GM18519 (cell line): ENCODE measurements around the gene ITPRID1.
"Not testable (repeated sequence)": the region's sequence is repeated elsewhere in the genome, so short reads cannot be mapped to it uniquely, and the experiment has no call there.

Source experiments
- ATAC-seq: cut with Tn5 transposase; IDR thresholded peaks from one replicate; pipeline ENCODE4 v1.9.1; 2021; ENCODE audit warnings: mild to moderate bottlenecking, moderate library complexity; ENCODE audit not compliant: unreplicated experiment, low FRiP score

The ITPRID1 gene

DNA sequence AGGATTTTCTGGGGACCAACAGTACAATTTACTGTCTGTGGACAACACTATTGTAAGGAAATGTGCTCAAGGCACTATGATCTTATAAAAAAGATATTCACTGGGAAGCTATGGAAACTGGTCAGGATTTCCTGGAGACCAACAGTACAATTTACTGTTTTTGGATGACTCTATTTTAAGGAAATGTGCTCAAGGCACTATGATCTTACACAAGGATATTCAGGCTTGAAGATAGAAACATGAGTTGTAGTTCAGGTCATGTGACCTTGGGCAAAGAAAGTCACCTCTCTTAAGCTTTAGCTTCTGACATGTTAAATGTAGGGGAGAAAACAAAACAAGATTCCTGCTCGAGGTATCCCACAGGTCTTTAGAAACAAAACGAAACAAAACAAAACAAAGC lies 1.7 kb upstream of the ITPRID1 start:
- ATAC-seq: no peak

DNA sequence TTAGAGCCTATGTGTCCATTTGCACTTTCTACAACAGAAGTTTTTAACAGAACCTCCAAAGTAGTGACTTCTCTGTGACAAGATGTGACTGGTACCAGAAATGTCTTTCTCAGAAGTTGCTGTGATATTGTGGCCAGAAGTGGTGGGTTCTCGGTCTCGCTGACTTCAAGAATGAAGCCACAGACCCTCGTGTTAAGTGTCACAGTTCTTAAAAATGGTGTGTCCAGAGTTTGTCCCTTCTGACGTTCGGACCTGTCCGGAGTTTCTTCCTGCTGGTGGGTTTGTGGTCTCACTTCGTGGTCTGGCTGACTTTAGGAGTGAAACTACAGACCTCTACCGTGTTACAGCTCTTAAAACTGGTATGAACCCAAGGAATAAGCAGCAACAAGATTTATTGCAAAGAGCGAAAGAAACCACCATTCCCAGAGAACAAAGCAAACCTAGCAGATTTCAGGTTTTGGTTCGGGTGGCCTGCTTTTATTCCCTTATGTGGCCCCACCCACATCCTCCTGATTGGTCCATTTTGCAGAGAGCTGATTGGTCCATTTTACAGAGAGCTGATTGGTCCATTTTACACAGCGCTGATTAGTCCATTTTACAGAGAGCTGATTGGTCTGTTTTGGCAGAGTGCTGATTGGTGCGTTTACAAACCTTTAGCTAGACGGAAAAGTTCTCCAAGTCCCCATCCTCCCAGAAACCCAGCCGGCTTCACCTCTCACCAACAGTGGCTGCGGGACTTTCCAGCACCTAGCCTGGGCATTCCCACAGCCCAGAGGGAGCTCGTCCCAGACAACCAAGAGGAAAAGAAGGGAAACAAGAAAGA lies 3.0 kb downstream of the ITPRID1 start:
- ATAC-seq: no peak

DNA sequence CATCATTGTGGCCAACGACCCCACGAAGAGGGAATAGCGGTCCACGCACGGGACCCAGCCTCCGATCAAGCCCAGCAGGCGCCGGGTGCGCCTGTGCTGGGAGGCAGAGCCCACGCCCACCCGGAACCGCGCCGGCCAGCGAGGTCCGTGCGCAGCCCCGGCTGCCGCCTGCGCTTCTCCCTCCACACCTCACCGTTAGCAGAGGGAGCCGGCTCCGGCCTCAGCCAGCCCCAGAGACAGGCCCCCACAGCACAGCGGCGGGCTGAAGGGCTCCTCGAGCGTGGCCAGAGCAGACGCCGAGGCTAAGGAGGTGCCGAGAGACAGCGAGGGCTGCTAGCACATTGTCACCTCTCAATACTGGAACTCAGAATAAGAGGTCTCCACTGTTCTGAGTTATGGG lies 3.6 kb downstream of the ITPRID1 start:
- no peak for ATAC-seq

DNA sequence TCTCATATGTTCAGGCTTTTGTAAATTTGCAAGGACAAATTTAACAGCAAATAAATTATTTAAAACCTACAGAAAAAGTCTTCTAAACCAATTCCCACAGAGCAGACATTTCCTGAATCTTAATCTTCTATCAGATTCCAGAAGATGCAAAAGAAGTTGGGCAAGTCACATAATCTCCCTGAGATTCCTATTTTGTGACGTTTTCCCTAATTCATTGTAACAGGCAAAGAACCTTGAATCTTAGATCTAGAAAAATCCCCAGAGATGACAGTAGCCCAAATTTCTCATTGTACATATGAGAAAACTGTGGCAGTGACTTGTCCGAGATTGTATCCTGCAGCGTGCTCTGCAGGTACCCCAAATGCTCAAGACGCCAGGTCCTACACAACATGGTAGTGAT lies 4.9 kb downstream of the ITPRID1 start:
- no peak for ATAC-seq

DNA sequence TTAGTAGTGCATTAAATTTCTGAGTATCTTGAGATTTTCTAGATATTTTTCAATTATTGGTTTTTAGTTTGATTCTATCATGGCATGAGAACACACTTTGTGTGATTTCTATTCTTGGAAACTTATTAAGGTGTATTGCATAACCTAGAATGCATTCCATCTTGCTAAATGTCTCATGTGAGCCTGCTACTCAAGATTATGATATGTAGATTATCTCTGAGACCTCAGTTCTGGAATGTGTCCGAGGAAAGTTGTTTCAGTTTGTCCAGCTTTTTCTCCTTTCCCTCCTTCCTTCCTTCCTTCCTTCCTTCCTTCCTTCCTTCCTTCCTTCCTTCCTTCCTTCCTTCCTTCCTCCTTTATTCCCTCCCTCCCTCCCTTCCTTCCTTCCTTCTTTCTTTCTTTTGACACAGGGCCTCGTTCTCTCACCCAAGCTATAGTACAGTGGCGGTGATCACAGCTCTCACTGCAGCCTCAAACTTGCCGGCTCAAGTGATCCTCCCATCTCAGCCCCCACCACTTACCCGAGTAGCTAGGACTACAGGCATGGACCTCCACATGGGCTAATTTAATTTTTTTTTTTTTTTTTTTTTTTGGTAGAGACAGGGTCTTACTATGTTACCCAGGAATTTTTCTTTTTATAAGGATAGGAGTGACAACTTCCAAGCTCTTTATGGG lies 7.6 kb downstream of the ITPRID1 start:
- ATAC-seq: no peak

DNA sequence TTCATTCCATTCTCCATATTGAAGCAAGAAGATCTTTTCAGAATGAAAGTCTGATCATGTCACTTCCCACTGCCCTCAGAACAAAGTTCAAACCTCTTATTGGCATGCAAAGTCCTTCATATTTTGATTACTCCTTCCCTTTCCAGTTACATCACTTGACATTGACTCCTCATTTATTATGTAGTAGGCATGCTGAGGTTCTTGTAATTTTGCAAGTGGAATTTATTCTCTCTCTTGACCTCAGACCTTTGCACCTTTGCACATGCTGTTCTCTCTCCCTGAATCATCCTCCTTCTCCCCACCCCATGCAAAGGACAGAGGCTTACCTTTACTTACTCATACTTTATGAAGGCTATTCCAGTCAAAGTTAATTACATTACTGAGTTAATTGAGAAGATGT lies 13.0 kb downstream of the ITPRID1 start:
- ATAC-seq: no peak

DNA sequence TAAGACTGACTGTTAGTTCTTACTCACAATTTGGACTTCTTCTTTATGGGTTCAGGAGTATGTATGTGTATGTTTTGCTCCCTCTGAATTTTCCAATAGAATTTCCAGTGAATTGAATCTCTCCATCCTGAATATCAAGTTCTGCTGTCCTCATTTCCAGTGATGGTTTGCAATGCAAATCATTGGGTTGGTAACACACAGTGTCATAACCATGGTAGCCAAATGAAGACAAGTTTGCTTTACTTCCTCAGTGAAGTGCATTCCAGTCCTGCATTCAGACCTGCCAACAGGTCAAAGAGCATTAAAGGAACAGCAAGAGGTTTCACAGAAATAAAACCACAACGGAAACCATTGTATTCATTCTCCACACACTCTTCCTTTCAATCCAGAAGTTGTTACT lies 15.2 kb downstream of the ITPRID1 start:
- ATAC-seq: no peak

DNA sequence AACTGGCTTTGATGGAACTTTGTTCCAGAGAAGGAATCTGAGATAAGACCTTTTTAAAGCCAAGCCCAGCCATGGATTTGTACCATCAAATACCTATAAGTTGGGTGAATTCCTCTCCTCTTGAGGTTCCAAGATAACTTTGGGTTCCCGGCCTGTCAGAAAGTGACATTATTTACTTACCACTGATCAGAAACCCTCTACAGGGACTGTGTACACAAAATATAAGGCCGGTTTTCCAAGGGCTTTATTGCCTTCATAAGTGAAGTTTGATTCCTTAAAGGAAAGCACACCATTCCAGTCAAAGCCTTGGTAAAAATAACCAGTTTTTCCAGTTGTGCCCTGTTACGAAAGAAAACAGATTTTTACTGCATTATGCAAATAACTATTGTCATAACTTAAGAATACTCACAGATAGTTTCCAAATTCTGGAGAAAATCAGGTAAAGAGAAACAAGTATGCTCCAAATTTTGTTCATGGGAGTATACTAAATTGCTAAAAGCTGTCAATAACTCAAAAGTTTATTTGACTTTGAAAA lies 26.8 kb downstream of the ITPRID1 start:
- not testable (repeated sequence) for ATAC-seq

DNA sequence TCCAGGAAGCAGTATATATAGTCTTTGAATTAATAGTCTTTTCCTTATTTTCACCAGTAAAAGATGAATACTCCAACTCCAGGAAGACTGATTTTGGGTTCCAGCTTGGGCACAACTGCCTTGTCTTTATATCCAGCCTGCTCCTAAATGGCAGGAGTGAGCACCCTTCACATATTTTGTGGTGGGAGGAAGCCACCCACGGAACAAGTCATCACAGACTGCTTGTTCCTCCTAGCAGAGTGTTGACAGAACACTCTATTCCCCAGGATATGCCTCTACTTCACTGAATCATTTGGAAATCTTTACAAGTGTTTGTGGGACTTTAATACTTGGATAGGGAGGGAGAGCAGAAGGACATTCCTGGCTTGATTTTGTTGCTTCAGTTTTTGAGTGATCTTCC lies 31.7 kb downstream of the ITPRID1 start:
- ATAC-seq: no peak

DNA sequence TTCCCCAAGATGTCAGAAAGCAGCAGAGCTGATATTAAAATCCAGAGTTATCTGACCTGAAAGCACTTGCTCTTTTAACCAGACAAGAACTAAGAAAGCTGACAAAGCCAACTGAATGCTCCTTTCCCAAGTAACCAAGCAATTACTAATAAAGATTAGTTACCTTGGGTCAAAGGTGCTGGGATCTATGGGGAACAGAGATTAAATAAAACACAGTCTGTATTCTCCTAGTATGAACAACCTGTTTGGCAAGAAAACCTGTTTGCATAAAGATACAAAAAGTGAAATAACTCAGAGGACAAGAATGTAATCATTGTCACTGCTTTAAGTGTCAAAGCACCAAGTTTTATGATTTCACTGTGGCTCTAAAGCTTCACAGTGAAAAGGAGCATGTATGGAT lies 35.7 kb downstream of the ITPRID1 start:
- no peak for ATAC-seq

DNA sequence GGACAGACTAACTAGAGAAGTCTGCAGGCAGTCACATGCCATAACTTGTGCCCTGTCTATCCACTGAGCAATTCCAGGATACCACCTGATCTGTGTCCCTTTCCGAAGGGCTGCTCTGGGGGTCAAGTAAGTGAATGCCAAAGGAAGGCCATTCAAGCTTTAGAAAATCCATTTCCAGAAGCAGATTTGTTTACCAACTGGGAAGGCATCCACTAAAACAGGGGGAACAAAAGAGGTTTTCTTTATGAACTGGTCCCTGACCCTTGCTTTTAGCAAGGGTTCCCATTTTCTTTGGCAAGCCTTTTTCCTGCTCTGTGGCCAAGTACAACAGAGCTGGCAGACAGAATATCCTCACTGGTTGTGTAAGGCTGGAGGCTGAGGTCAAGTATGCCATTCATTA lies 36.5 kb downstream of the ITPRID1 start:
- no peak for ATAC-seq

DNA sequence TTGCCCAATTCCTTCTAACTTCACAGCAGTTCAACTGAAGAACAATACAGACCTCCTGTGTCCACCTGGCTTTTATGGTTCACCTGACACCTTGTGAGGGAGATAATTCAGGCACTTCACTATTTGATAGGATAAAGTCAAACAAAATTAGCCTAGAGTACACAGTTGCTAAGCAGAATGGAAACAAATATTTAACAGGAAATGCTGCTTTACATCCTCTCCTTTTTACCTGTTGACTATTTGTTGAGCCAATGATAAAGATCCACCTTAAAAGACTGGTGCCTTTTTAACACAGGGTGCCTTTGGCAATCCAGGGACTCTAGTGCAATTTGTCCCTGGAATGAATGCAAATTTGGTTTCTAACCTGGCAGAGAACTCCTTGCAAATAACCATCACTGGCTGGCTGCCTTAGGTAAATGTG lies 39.8 kb downstream of the ITPRID1 start:
- ATAC-seq: no peak

DNA sequence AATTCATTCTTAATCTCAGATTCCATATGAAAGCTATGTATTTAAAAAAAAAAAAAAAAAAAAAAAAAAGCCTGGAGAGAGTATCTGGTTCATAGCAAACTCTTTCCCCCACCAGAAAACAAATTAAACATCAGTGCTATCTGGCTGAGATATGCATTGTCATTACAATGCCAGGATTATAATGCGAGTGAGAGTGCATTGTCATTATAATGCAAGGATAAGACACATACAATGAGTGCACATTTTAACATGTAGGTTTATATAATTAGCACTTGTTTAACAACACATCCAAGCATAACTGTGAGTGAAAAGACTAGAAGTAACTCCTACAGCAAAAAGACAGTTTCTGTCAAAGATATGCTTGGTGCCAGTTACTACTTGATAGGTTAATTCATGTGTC lies 48.1 kb downstream of the ITPRID1 start:
- ATAC-seq: no peak

DNA sequence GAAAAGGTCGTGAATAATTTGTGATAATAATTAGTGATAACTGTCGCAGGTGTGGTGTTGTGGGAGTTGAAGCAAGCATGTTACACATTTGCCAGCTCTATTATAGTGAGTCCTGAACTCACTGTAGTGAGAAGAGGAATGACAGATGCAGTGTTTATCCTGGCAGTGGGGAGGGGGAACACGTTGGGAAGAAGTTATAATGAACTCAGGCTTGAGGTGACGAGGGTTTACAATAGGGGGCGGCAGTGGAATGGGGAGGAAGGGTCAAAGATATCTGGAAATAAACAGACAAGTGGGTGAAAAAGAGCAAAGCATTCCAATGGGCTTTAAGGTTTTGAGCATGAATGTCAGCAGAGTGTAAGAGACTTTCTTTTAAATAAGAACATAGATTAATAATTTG lies 49.6 kb downstream of the ITPRID1 start:
- ATAC-seq: no peak

DNA sequence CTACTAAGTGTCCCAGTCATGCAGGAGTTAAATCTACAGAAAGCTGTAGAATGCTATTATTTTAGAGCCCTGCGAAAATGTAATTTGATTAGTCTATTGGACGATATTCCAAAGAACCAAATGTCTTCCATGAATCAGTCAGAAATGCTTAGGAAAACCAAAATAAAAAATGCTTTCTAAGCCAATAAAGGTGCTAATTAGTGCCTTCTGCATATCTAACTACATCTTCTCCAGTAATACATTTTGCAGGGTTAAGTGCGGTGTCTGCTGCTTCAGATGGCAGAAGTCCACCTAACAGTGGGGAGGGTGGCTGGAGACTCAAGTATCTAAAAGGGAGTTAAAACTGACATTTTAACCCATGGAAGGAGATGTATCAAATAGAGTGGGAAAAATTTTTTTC lies 50.1 kb downstream of the ITPRID1 start:
- no peak for ATAC-seq

DNA sequence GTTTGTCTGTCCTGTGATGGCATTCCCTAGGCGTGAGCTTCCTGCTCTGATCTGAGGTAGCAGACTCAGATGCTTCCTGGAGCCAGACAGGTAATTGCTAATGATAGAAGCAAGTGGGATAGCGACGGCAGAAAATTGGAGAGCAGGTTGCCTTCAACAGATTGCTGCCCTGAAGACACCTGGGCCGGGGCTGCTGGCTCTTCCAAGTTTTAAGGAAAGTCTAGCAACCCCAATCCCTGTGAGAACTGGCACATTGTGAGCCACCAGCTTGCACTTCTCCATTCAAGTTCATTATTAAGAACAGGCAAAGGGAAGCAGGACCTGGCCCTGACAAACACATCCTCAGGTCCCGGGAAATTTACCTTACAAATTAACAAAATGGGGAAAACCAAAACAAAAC lies 50.8 kb downstream of the ITPRID1 start:
- ATAC-seq: no peak

DNA sequence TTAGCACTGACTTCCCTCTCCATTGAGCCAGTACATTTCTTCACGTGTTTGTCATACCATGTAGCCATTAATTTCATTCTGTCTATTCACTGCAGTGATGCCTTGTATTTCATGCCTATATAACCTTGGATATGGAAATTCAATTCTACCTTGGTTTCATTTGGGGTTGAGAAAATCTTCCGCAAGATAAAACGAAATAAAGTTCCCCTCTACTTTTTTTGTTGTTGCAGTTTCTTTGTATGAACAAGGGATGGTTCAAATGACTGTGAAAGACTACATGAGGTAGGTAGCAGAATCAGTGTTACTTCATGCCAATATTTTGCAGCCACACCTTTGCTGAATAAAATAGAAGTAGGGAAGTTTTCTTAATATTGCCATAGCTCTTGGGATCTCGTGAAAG lies 55.6 kb downstream of the ITPRID1 start:
- no peak for ATAC-seq

DNA sequence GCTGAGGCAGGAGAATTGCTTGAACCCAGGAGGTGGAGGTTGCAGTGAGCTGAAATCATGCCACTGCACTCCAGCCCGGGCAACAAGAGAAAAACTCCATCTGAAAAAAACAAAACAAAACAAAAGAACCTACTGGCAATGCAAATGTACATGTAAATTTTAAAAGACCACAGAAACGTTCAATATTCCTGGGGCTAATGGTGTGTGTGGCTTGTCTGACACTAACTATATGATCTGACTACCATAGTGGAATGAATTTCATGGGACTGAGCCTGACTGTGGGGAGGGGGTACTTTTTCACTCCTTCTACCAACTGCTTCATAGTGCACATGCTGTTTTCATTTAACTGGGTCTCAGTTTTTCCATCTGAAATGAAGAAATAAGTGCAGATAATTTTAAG lies 69.6 kb downstream of the ITPRID1 start:
- no peak for ATAC-seq

DNA sequence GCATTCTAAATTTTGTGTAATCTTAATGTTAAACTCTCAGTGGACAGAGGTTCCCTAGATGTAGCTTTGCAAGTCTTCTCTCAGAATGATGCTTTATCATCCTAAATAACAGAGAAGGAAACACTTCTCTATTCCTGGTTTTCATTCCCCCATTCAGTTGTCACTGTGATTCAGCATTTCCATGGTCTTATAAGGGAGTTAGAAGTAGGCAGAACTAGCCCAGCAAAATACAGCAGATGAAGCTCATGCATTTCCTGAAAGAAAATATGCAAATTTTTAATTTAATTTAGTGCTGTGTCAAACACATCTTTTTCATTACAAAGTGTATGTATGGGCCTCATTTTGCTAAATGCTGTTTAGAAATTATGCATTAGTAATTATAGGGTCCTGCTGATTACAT lies 70.1 kb downstream of the ITPRID1 start:
- no peak for ATAC-seq

DNA sequence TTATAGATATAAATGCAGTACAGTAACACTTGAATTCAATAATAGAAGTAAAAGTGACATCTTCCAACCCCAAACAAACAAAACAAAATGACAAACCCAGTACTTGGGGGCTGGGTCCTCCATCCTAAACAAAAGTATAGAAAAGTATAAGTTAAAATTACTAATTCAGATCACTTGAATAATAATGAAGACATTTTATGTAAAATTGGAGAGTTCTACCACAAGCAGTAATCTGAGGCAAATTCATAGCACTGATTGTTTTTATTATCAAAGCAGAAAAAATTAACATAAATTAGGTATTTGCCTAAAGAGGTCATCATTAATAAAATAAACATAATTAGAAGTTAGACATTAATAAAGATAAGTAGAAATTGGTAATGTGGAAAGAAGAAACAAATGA lies 81.5 kb downstream of the ITPRID1 start:
- no peak for ATAC-seq

DNA sequence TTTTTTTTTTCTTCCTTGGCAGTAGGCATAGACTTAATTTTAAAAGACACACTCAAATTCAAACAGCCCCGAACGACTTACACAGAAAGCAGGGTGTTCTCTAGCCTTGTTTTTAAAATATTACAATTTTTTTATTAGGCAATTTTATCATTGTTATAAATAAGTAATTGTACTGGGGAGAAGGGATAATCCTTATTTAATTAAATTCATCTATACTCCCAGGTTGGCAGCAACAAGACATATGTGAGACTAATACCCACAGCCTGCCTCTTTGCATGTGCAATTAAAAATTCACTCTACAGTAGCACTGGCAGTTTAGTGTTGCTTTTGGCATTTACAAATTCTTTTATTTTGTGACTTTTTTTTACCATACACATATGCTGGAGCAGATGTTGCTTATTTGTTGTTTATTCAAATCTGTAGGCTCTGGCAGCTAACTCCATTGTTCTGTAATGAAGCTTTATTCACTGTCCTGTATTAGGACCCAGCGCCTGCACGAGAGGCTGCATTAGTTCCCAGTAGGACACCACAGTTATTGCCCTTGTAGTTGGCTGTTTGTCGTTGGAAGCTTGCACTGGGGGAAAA lies 88.2 kb downstream of the ITPRID1 start:
- no peak for ATAC-seq

DNA sequence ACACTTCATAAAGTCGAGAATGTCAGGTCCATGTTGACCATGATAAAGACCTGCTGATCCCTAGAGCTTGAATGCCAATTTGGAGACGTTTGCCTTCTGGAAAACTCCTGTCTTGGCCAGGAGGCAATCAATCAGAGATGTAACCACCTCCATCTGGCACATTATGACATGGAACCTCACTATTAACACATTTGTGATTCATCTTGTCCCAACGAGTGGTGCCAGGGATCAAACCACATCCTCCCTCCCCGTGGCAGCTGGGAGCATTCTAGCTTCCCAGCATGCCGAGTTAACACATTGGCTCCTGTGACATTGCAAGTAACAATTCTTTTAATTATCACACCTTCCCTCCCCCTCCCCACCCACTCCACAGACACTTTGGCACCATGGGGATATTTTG lies 89.2 kb downstream of the ITPRID1 start:
- no peak for ATAC-seq
